ENCODE measurements around the gene FTO.

The FTO gene

GRCh38 chr16:54185045-54185444 lies 481.1 kb downstream of the FTO start:
- no peak for DNase-seq (ENCODE audit: low spot score)

- DNase-seq (ENCODE audit: low spot score) = no peak
Observed at GRCh38 chr16:54191163-54191562, 487.2 kb downstream of the FTO start.

- DNase-seq (ENCODE audit: low spot score) = no peak
Observed at GRCh38 chr16:54191592-54191991, 487.6 kb downstream of the FTO start.

GRCh38 chr16:54193013-54193664 lies 489.2 kb downstream of the FTO start:
- DNase-seq (ENCODE audit: low spot score) = no peak

- DNase-seq (ENCODE audit: low spot score) = peak; percentile 71
Observed at GRCh38 chr16:54193665-54194333, 489.8 kb downstream of the FTO start.

GRCh38 chr16:54194334-54194743 lies 490.4 kb downstream of the FTO start:
- no peak for DNase-seq (ENCODE audit: low spot score)

- no peak for DNase-seq (ENCODE audit: low spot score)
Observed at GRCh38 chr16:54197758-54198157, 493.8 kb downstream of the FTO start.

- no peak for DNase-seq (ENCODE audit: low spot score)
Observed at GRCh38 chr16:54199487-54200160, 495.7 kb downstream of the FTO start.

GRCh38 chr16:54200161-54200534 lies 496.2 kb downstream of the FTO start:
- DNase-seq (ENCODE audit: low spot score) = no peak

- no peak for DNase-seq (ENCODE audit: low spot score)
Observed at GRCh38 chr16:54200720-54201119, 496.8 kb downstream of the FTO start.

GRCh38 chr16:54201200-54201599 lies 497.2 kb downstream of the FTO start:
- DNase-seq (ENCODE audit: low spot score) = no peak
